ENCODE results near the gene PYGM. TPM values are rescaled to one million over a fixed set of nuclear protein-coding genes. Genes with fewer than 3 reads are reported as not detected.

The PYGM gene
- total RNA-seq, 2 donors from 2014 or later, result 17.8 to 84.7 TPM

- no peaks in the 10 kb centered on the region for H3K9me3 ChIP-seq
- DNase-seq (ENCODE audit: low spot score), result no peak
- H3K4me1 ChIP-seq, result peaks cover 0 to 8% of the 10 kb centered on the region in 2 donors
Measured at GRCh38 chr11:64724863-64725532, 34.8 kb downstream of the PYGM start.

GRCh38 chr11:64723907-64724862 is 35.6 kb downstream of the PYGM start:
- Histone ChIP-seq H3K27ac (no peak overlapping the region), H3K9me3 (no peaks in the 10 kb centered on the region), H3K4me3 (no peak overlapping the region), H3K36me3 (no peaks in the 10 kb centered on the region), H3K4me1 (peaks cover 0 to 8% of the 10 kb centered on the region in 2 donors), H3K27me3 (peaks cover 0 to 3% of the 10 kb centered on the region in 2 donors)
- DNase-seq (ENCODE audit: low spot score), result no peak
- TF ChIP-seq CTCF (IDR thresholded peaks at IDR 0.05), result no peak

More at GRCh38 chr11:64724863-64725532, 34.8 kb downstream of the PYGM start:
- H3K36me3 ChIP-seq, result no peaks in the 10 kb centered on the region
- no peak overlapping the region for H3K4me3 ChIP-seq
- H3K27ac ChIP-seq, result no peak overlapping the region
- no peak for TF ChIP-seq CTCF (IDR thresholded peaks at IDR 0.05)
- H3K27me3 ChIP-seq, result peaks cover 0 to 3% of the 10 kb centered on the region in 2 donors

GRCh38 chr11:64723117-64723906 is 36.5 kb downstream of the PYGM start, which contains the start of gene NRXN2:
Gene NRXN2, minus strand, starts transcription at chr11:64723197. Its CDS starts 9,498 bp downstream, at chr11:64713699.
- peaks cover 0 to 8% of the 10 kb centered on the region in 2 donors for H3K4me1 ChIP-seq
- no peaks in the 10 kb centered on the region for H3K36me3 ChIP-seq
- H3K27me3 ChIP-seq, result peaks cover 3% of the 10 kb centered on the region in 2 donors
- H3K4me3 ChIP-seq, result peak within 1 kb of the TSS; percentile 76 to 90
- H3K9me3 ChIP-seq, result no peaks in the 10 kb centered on the region
- peak; percentile 97 to 98 for TF ChIP-seq CTCF (IDR thresholded peaks at IDR 0.05)
- peak within 1 kb of the TSS; percentile 68 to 77 for H3K27ac ChIP-seq
- DNase-seq (ENCODE audit: low spot score), result peak; percentile 81

GRCh38 chr11:64722141-64723065 is 37.4 kb downstream of the PYGM start:
- H3K27ac ChIP-seq, result no peak overlapping the region
- H3K27me3 ChIP-seq, result peaks cover 3% of the 10 kb centered on the region in 2 donors
- peaks cover 0 to 8% of the 10 kb centered on the region in 2 donors for H3K4me1 ChIP-seq
- TF ChIP-seq CTCF (IDR thresholded peaks at IDR 0.05), result no peak
- no peak for DNase-seq (ENCODE audit: low spot score)
- no peaks in the 10 kb centered on the region for H3K36me3 ChIP-seq
- H3K9me3 ChIP-seq, result no peaks in the 10 kb centered on the region
- H3K4me3 ChIP-seq, result no peak overlapping the region
